Measurements from ENCODE around the gene GATM. TPM values are rescaled to one million over a fixed set of nuclear protein-coding genes. Genes with fewer than 3 reads are reported as not detected.

The GATM gene
- total and polyA plus RNA-seq, 2 of the 4 experiments (the other 2 are of a cell fraction) = 0.10 to 0.18 TPM

- Histone ChIP-seq H2BK15ac (ENCODE audit: low read depth, low read length) (no peak overlapping the region), H3K14ac (replicated peaks; ENCODE audit: low read depth, low read length) (no peak overlapping the region), H3K4ac (ENCODE audit: low read depth, low read length) (no peak overlapping the region), H3K56ac (ENCODE audit: extremely low read depth, insufficient read depth, low read length) (no peak overlapping the region), H2BK20ac (ENCODE audit: low read depth, low read length) (no peak overlapping the region), H3K4me2 (ENCODE audit: low read depth, low read length) (no peak overlapping the region), H4K8ac (ENCODE audit: low read depth in 2 of 2, low read length in 2 of 2) (no peak overlapping the region), H3K23ac (ENCODE audit: low read depth, low read length) (no peak overlapping the region), H3K9me1 (ENCODE audit: insufficient read depth, low read length) (no peaks in the 10 kb centered on the region), H2AK9ac (replicated peaks; ENCODE audit: low read depth, low read length, poor library complexity) (no peak overlapping the region), H3K4me1 (ENCODE audit: control insufficient read depth, insufficient read depth, low read length) (no peaks in the 10 kb centered on the region), H4K5ac (ENCODE audit: low read depth, low read length) (no peak overlapping the region), H2AFZ (replicated peaks; ENCODE audit: low read length, poor library complexity) (no peak overlapping the region), H3K4me3 (ENCODE audit: insufficient read depth, low read depth, low read length) (no peak overlapping the region), H3K18ac (ENCODE audit: low read depth, low read length) (no peak overlapping the region), H3K27ac (ENCODE audit: insufficient read depth, low read length) (no peak overlapping the region), H3K9ac (ENCODE audit: low read depth, low read length) (no peak overlapping the region), H3K36me3 (ENCODE audit: control insufficient read depth, insufficient read depth, low read length) (no peaks in the 10 kb centered on the region), H2BK120ac (ENCODE audit: low read depth, low read length) (no peak overlapping the region), H4K91ac (ENCODE audit: insufficient read depth, low read depth, low read length) (no peak overlapping the region), H3K79me1 (ENCODE audit: low read depth in 1 of 2, low read length in 2 of 2) (no peaks in the 10 kb centered on the region), H3K9me3 (ENCODE audit: control insufficient read depth, insufficient read depth, low read length) (no peaks in the 10 kb centered on the region), H2BK5ac (ENCODE audit: low read depth, low read length, poor library complexity, severe bottlenecking) (no peak overlapping the region), H4K20me1 (ENCODE audit: insufficient read depth, low read length) (no peaks in the 10 kb centered on the region), H2AK5ac (ENCODE audit: low read depth, low read length) (no peak overlapping the region), H3K27me3 (ENCODE audit: control insufficient read depth, insufficient read depth, low read length) (peaks cover 3% of the 10 kb centered on the region; the same call in 1 of the 2 replicates)
- intact Hi-C loops (cut with micrococcal nuclease) = no loop called here
- ChIA-PET CTCF (no interaction called here), POLR2A (ENCODE audit: unreplicated experiment) (no interaction called here)
- ATAC-seq (ENCODE audit: low read depth) (no peak), DNase-seq (peak; percentile 17)
- WGBS, 2 experiments (ENCODE audit: extremely low coverage in 2 of 2, insufficient read length in 1 of 2) = no CpG with 5 or more reads among the region's 3 CpGs
- TF ChIP-seq ELK1 (IDR thresholded peaks at IDR 0.05; ENCODE audit: borderline replicate concordance, low read depth, low read length) = no peak
- no TSS peak for BruUV-seq (replicated peaks)
- in situ Hi-C loops (cut with MboI; ENCODE audit: low sequenced_read_pairs) = no loop called here
- dilution Hi-C loops (cut with HindIII; ENCODE audit: low sequenced_read_pairs, unreplicated experiment) = no loop called here
Observed at GRCh38 chr15:45333550-45333949, 44.8 kb downstream of the GATM start.
